ENCODE results near the gene HCK.
"Not testable (repeated sequence)": the region's sequence is repeated elsewhere in the genome, so short reads cannot be mapped to it uniquely, and the experiment has no call there.

The HCK gene

DNA sequence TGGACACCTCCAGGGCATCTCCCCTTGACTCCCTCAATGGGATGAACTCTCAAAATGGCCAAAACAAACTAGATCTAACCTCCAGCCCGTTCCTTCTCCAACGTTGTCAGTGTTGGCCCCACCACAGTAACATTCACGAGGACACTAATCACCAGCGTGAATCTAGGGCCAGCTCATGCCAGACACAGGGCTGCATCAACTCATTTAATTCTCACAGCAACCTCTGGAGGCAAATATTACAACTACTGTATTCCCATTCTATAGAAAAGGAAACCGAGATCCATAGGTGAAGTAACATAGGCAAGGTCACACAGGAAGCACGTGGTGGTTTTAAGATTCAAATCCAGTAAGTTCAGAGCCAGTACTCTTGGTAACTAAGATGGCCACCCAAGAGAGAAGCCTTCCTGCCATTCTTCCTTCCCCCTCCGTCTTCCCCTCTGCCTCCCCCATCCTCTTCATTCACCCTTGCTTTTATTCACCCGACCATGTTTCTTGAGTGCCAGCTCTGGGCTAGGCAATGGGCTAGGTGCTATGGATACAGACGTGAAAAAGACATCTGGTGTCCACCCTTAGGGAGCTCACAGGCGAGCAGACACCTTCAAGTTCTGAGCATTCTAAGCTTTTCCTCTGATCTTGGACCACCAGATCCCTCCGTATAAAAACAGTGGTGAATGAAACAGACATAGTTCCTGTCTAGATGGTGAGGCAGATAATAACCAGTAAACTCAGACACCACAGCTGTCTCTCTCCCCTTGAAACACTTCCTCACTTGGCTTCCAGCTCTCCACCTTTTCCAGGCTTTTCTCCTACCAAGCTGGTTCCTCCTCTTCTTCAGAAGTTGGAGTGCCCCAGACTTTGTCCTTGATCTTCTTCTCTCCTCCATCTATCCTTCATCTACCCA, 32.2 kb upstream of the HCK start:
- peaks cover 57% of the 10 kb centered on the region for H3K27me3 Mint-ChIP-seq

DNA sequence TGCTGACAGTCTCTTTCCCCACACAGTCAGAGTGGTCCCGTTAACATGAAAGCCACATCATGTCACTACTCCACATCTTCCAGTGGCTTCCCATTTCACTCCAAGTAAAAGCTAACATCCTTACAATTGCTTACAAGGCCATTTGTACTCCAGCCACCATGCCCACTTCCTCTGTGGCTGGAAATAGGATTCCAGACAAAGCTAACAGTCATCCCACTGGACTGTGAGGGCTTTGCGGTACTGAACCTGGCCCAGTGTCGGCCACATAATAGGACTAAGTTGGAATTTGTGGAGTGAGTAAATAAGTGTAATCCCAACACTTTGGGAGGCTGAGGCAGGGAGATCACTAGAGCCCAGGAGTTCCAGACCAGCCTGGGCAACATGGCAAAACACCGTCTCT, 31.0 kb upstream of the HCK start:
- Mint-ChIP-seq H3K4me1 (peaks cover 24% of the 10 kb centered on the region), H3K9me3 (no peaks in the 10 kb centered on the region), H3K27me3 (peaks cover 50% of the 10 kb centered on the region), H3K27ac (no peak overlapping the region), H3K4me3 (no peak overlapping the region), H3K36me3 (peaks cover 2% of the 10 kb centered on the region)

More for the DNA sequence above, 32.2 kb upstream of the HCK start:
- peak overlapping the region; percentile 92 for H3K4me3 Mint-ChIP-seq
- H3K36me3 Mint-ChIP-seq, result peaks cover 2% of the 10 kb centered on the region
- H3K9me3 Mint-ChIP-seq, result no peaks in the 10 kb centered on the region
- peaks cover 24% of the 10 kb centered on the region for H3K4me1 Mint-ChIP-seq
- H3K27ac Mint-ChIP-seq, result peak overlapping the region; percentile 21

DNA sequence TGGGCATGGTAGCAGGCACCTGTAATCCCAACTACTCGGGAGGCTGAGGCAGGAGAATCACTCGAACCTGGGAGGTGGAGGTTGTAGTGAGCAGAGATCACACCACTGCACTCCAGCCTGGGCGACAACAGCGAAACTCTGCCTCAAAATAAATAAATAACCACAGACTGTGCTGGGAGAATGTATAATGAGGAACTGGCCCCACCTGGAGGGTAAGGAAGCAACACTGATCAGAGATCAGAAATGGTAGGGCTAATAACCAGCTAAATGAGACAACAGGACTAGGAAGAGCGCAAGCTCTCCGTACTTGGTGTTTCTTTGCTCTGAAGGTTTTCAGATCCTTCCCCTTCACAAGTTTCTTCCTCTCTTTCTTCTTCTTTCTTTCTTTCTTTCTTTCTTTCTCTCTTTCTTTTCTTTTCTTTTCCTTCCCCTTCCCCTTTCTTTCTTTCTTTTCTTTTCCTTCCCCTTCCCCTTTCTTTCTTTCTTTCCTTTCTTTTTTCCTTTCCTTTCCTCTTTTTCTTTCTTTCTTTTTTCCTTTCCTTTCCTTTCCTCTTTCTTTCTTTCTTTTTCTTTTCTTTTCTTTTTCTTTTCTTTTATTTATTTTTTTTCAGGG, 27.3 kb upstream of the HCK start:
- no peak overlapping the region for H3K27ac Mint-ChIP-seq
- no peaks in the 10 kb centered on the region for H3K36me3 Mint-ChIP-seq
- no peak overlapping the region for H3K4me3 Mint-ChIP-seq
- no peaks in the 10 kb centered on the region for H3K9me3 Mint-ChIP-seq
- H3K4me1 Mint-ChIP-seq, result peaks cover 8% of the 10 kb centered on the region
- peaks cover 37% of the 10 kb centered on the region for H3K27me3 Mint-ChIP-seq

DNA sequence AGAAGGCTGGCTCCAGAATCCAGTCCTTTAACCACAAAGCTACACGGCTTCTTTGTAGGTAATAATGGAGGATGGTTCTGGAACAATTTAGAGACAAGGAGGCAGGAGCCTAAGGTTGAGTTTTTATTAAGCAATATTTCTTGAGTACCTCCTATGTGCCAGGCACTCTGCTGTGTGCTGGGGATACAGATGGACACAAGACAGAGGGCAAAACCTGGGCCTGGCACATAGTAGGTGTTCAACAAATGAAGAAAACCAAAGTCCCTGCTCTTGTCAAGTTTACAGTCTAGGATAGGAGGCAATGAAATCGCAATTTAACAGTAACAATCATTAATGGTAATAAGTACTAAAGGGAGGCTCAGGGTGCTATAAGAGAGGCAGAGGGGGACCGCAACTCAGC, 24.4 kb upstream of the HCK start:
- Mint-ChIP-seq H3K36me3 (no peaks in the 10 kb centered on the region), H3K4me3 (no peak overlapping the region), H3K27ac (no peak overlapping the region), H3K9me3 (no peaks in the 10 kb centered on the region), H3K27me3 (peaks cover 14% of the 10 kb centered on the region), H3K4me1 (no peaks in the 10 kb centered on the region)

DNA sequence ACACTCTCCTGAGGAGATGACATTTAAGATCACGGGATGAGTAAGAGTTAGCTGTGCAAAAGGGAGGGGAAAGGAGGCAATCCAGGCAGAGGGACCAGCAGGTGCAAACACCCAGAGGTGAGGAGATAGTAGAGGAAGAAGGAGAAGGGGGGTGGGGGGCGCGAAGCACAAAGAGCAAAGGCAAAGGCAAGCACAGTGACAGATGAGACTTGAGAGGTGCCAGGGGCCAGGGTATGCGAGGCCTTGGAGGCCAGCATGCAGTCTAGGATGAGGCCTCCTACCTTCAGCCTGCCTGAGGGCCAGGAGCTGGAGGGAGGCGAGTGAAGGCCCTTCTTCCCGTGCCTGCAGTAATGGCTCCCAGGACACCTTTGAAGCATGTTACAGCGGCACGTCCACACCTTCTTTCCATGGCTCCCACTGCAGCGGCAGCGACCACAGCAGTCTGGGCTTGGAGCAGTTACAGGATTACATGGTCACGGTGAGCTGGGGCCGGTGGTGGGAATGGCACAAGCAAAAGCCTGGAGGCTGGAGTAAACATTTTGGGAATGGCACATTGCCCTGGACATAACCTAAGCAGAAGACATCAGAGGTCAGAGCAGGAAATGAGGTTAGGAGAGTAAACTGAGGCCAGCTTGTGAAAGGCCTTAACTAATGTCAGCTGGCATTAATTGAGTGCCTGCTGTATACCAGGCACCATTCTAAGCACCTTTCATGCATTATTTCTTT, 23.2 kb upstream of the HCK start:
- Mint-ChIP-seq H3K4me1 (no peaks in the 10 kb centered on the region), H3K27ac (no peak overlapping the region), H3K27me3 (peaks cover 12% of the 10 kb centered on the region), H3K9me3 (no peaks in the 10 kb centered on the region), H3K4me3 (no peak overlapping the region), H3K36me3 (no peaks in the 10 kb centered on the region)

DNA sequence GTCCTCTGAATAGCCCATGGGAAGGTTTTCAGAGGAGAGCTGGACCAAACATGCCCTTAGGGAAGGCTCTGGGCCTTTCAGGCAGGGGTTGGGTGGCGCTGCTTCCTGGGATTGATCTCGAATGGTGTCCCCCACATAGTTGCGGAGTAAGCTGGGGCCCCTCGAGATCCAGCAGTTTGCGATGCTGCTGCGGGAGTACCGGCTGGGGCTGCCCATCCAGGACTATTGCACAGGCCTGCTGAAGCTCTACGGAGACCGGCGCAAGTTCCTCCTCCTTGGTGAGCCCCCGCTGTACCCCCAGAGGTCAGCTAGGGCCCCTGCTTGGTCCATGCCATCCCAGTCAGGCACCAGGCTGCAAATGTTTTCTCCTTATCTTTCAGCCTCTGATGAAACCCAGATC, 22.5 kb upstream of the HCK start:
- no peaks in the 10 kb centered on the region for H3K36me3 Mint-ChIP-seq
- no peaks in the 10 kb centered on the region for H3K4me1 Mint-ChIP-seq
- H3K27ac Mint-ChIP-seq, result no peak overlapping the region
- peaks cover 10% of the 10 kb centered on the region for H3K27me3 Mint-ChIP-seq
- no peak overlapping the region for H3K4me3 Mint-ChIP-seq
- no peaks in the 10 kb centered on the region for H3K9me3 Mint-ChIP-seq

DNA sequence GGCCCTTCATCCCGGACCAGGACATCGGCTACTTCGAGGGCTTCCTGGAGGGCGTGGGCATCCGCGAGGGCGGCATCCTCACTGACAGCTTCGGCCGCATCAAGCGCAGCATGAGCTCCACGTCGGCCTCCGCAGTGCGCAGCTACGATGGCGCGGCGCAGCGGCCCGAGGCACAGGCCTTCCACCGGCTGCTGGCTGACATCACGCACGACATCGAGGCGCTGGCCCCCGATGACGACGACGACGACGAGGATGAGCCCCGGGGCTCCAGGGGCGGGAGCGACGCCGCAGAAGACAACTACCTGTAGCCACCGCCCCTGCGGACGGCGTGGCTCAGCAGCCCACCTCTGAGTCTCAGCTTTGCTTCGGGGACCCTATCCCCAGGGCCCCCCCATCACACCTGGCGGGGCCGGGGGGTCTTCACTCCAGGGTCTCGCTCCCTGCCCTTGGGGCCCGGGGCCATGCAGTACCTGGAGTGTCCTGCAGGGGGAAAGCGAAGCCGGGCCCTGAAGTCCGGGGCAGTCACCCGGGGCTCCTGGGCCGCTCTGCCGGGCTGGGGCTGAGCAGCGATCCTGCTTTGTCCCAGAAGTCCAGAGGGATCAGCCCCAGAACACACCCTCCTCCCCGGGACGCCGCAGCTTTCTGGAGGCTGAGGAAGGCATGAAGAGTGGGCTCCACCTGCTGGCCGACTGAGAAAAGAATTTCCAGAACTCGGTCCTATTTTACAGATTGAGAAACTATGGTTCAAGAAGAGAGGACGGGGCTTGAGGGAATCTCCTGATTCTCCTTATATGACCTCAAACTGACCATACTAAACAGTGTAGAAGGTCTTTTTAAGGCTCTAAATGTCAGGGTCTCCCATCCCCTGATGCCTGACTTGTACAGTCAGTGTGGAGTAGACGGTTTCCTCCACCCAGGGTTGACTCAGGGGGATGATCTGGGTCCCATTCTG, 20.8 kb upstream of the HCK start:
- Mint-ChIP-seq H3K27me3 (peaks cover 16% of the 10 kb centered on the region), H3K4me3 (no peak overlapping the region), H3K4me1 (no peaks in the 10 kb centered on the region), H3K36me3 (no peaks in the 10 kb centered on the region), H3K9me3 (no peaks in the 10 kb centered on the region), H3K27ac (no peak overlapping the region)

DNA sequence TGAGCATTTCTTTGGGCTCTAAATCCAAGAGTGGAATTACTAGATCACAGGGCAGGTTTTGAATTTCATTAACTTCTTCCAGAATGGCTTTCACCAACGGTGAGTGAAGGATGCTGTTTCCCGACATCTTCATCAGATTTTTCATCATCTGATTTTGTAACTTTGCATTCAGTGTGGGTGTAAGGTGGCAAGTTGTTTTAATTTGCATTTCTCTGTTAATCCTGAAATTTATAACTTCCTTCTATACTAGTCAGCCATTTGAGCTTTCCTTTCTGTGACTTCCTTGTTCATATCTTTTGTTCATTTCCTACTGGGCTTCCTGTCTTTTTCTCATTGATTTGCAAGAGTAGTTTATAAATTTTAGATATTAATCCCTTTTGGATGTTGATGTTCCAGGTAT, 18.7 kb upstream of the HCK start:
- no peaks in the 10 kb centered on the region for H3K4me1 Mint-ChIP-seq
- H3K27me3 Mint-ChIP-seq, result peaks cover 20% of the 10 kb centered on the region
- H3K27ac Mint-ChIP-seq, result no peak overlapping the region
- no peaks in the 10 kb centered on the region for H3K9me3 Mint-ChIP-seq
- H3K36me3 Mint-ChIP-seq, result no peaks in the 10 kb centered on the region
- no peak overlapping the region for H3K4me3 Mint-ChIP-seq

DNA sequence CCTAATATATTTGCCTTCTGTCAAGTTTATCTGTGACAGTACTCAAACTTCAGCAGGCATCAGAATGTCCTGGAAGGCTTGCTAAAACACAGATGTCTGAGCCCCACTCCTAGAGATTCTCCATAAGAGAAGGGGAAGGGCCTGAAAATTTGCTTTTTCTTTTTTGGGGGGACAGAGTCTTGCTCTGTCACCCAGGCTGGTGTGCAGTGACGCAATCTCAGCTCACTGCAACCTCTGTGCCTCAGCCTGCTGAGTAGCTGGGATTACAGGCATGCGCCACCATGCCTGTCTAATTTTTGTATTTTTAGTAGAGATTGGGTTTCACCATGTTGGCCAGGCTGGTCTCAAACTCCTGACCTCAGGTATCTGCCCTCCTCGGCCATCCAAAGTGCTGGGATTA, 18.3 kb upstream of the HCK start:
- H3K9me3 Mint-ChIP-seq, H3K27ac Mint-ChIP-seq, H3K4me1 Mint-ChIP-seq, H3K4me3 Mint-ChIP-seq, H3K36me3 Mint-ChIP-seq: not testable (repeated sequence)
- H3K27me3 Mint-ChIP-seq, result peaks cover 20% of the 10 kb centered on the region

DNA sequence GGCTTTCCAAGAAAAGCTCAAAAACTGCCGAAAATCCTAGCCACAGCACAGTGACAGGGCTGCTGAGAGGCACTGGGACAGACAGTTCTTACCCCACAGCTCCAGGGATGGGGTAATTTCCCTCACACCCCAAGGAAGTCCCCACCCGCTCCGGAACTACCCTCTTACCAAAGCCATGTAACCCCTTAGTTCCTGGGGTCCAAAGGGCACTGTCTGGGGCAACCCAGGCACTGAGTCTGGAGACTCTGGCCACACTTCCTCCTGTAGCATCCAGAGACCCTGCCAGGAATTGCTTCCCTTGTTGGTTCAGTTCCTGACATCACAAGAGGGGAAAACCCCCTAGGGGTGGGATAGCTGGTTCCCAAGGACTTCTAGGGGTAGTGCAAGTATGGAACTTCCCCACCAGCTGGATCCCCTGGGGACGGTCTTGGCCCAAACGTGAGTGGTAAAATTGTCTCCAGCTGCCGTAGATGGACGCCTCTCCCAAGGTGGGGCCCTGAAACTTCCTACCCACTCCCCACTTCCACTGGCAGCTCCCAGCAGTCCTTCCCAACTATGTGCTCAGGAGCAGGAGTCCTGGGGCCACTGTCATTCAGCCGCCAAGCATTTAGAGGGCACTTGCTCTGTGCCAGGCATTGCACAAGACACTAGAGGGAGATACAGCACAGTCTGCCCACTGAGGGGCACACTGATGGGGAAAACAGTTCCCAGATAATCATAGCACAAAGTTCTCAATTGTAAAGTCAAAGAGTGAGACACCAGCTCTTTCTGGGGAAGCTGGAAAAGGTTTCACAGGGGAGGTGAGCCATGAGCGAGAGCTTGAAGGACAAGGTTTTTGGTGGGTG, 17.2 kb upstream of the HCK start:
- Mint-ChIP-seq H3K36me3 (no peaks in the 10 kb centered on the region), H3K27me3 (peaks cover 22% of the 10 kb centered on the region), H3K9me3 (no peaks in the 10 kb centered on the region), H3K4me1 (no peaks in the 10 kb centered on the region), H3K27ac (peak overlapping the region; percentile 33), H3K4me3 (no peak overlapping the region)

DNA sequence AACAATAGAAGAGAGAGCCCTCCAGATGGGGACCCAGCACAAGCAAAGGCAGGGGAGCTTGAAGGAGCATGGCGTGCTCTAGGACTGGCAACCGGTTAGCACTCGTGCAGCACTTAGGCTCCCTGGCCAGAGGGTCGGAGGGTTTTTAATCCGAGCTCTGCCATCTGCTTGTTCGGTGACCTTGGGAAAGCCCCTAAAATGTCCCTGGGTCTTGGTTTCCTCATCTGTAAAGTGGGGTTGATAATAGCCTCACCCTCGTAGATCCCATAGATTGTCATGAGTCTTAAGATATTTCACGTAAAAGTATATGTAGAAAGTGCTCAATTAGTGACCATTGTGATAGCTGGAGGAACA, 16.6 kb upstream of the HCK start:
- H3K36me3 Mint-ChIP-seq, result no peaks in the 10 kb centered on the region
- no peaks in the 10 kb centered on the region for H3K9me3 Mint-ChIP-seq
- H3K4me3 Mint-ChIP-seq, result no peak overlapping the region
- H3K4me1 Mint-ChIP-seq, result no peaks in the 10 kb centered on the region
- no peak overlapping the region for H3K27ac Mint-ChIP-seq
- peaks cover 22% of the 10 kb centered on the region for H3K27me3 Mint-ChIP-seq

DNA sequence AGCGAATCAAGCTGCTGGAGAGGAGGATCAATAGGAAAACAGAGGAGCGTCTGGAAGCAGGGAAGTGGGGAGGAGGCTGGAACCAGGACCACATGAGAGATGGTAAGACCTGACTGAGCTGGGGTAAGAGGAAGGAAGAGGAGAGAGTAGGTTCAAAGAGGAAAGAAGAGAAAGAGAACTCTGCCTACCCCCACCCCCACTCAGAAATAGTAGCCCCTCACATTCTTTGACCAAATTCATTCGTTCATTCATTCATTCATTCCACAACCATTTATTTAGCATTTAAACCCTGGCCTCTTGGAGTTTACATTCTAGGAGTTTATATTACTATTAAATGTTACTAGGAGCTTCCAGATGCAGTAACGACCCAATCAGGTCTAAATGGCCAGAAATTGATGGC, 15.8 kb upstream of the HCK start:
- Mint-ChIP-seq H3K36me3 (no peaks in the 10 kb centered on the region), H3K27me3 (peaks cover 27% of the 10 kb centered on the region), H3K4me3 (no peak overlapping the region), H3K4me1 (no peaks in the 10 kb centered on the region), H3K27ac (no peak overlapping the region), H3K9me3 (no peaks in the 10 kb centered on the region)

DNA sequence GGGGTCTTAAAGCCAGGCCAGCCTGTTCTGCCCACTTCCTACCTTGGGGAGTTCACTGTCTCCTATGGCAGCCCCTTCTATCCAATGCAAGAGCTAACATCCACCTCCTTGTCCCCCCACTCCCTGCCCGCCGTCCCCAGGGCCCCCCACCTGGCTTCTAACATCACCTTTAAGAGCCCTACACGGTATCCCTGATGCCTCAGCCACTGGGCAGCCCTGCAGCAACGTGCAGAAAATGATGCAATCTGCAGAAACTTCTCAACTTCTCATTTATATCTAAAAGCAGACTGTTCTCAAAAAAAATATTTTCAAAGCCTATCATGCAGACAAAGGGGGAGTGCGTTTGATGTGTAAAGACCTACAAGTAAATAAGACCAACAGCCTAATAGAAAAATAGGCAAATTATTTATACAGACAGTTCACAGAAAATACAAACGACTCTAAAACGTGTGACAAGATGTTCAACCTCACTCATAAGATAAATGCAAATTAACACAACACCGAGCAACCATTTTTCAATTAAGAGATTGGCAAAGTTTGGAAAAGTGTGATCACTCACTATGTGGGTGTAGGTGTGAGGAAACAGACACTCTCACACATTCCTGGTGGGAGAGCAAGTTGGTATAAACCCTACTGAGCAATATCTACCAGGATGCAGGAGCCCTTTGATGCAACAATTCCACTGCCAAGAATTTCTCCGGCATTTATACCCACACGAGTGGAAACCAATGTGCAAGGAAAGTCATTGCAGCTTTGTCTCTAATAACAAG, 15.1 kb upstream of the HCK start:
- Mint-ChIP-seq H3K27ac (no peak overlapping the region), H3K27me3 (peaks cover 30% of the 10 kb centered on the region), H3K36me3 (no peaks in the 10 kb centered on the region), H3K4me1 (no peaks in the 10 kb centered on the region), H3K9me3 (no peaks in the 10 kb centered on the region), H3K4me3 (no peak overlapping the region)

DNA sequence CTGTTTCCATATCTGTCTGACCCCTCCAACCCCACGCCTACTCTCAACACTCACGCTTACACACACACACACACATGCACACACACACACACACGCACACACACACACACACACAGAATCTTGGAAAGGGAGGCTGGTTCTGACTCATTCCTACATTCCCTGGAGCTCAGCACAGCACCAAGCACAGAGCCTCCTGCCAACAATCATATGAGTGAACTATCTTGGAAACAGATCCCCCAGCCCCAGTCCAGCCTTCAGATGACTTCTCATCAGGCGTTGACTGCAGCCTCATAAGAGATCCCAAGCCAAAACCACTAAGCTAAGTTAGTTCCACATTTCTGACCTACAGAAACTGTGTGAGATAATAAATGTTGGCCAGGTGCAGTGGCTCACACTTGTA, 14.1 kb upstream of the HCK start:
- no peaks in the 10 kb centered on the region for H3K9me3 Mint-ChIP-seq
- H3K4me3 Mint-ChIP-seq, result no peak overlapping the region
- no peaks in the 10 kb centered on the region for H3K4me1 Mint-ChIP-seq
- H3K27ac Mint-ChIP-seq, result no peak overlapping the region
- H3K36me3 Mint-ChIP-seq, result no peaks in the 10 kb centered on the region
- H3K27me3 Mint-ChIP-seq, result peaks cover 34% of the 10 kb centered on the region
